GM19395 (cell line): ENCODE results near the gene ACOX2.
A peak's percentile ranks its signal among the peaks of the same experiment; 100 is the strongest.

ENCODE experiments used
- ATAC-seq: cut with Tn5 transposase; IDR thresholded peaks from one replicate; pipeline ENCODE4 v1.9.1; 2021; ENCODE audit warnings: mild to moderate bottlenecking, moderate library complexity; ENCODE audit not compliant: unreplicated experiment

Gene ACOX2

GRCh38 chr3:58514405-58514804 lies 22.6 kb downstream of the ACOX2 start:
- no peak for ATAC-seq

GRCh38 chr3:58508437-58508836 lies 28.6 kb downstream of the ACOX2 start:
- ATAC-seq: no peak

GRCh38 chr3:58507356-58508078 lies 29.5 kb downstream of the ACOX2 start:
- ATAC-seq: no peak

- no peak for ATAC-seq
Observed at GRCh38 chr3:58502872-58503271, 34.1 kb downstream of the ACOX2 start.

GRCh38 chr3:58497097-58497496 lies 39.9 kb downstream of the ACOX2 start:
- ATAC-seq: no peak

GRCh38 chr3:58496206-58496857 lies 40.7 kb downstream of the ACOX2 start:
- no peak for ATAC-seq

GRCh38 chr3:58495101-58495500 lies 41.9 kb downstream of the ACOX2 start:
- no peak for ATAC-seq

GRCh38 chr3:58494107-58494506 lies 42.9 kb downstream of the ACOX2 start:
- no peak for ATAC-seq

GRCh38 chr3:58492494-58492905 lies 44.5 kb downstream of the ACOX2 start:
- ATAC-seq: peak; percentile 38

GRCh38 chr3:58491506-58492402 lies 45.2 kb downstream of the ACOX2 start, which contains the start of gene KCTD6:
TSS of gene KCTD6 (plus strand) at chr3:58492096. CDS start at chr3:58498756, 6,660 bp downstream.
- ATAC-seq: peak; percentile 77

- ATAC-seq: no peak
Observed at GRCh38 chr3:58490860-58491501, 46.0 kb downstream of the ACOX2 start.

GRCh38 chr3:58488967-58489366 lies 48.0 kb downstream of the ACOX2 start:
- no peak for ATAC-seq

- ATAC-seq: no peak
Observed at GRCh38 chr3:58487140-58487886, 49.7 kb downstream of the ACOX2 start.

- no peak for ATAC-seq
Observed at GRCh38 chr3:58485801-58486435, 51.1 kb downstream of the ACOX2 start.

- no peak for ATAC-seq
Observed at GRCh38 chr3:58484722-58485069, 52.3 kb downstream of the ACOX2 start.

- ATAC-seq: no peak
Observed at GRCh38 chr3:58484045-58484721, 52.8 kb downstream of the ACOX2 start.

- ATAC-seq: no peak
Observed at GRCh38 chr3:58482917-58483636, 53.9 kb downstream of the ACOX2 start.

- no peak for ATAC-seq
Observed at GRCh38 chr3:58480309-58480708, 56.7 kb downstream of the ACOX2 start.

- ATAC-seq: no peak
Observed at GRCh38 chr3:58478781-58479180, 58.2 kb downstream of the ACOX2 start.
